WI38 (cell line): Measurements from ENCODE around the gene RBPJL.

ENCODE experiments used
- H3K4me3 ChIP-seq: 2 replicates; pipeline ENCODE4 v1.5.1; 2011; ENCODE audit warnings: low read depth, mild to moderate bottlenecking, control low read depth, low read length
- TF ChIP-seq, protein P1 (sequence below): IDR thresholded peaks from 2 replicates; pipeline ENCODE4 v1.5.1; 2012; ENCODE audit warnings: low read depth, mild to moderate bottlenecking, control low read depth, low read length

Gene RBPJL

DNA sequence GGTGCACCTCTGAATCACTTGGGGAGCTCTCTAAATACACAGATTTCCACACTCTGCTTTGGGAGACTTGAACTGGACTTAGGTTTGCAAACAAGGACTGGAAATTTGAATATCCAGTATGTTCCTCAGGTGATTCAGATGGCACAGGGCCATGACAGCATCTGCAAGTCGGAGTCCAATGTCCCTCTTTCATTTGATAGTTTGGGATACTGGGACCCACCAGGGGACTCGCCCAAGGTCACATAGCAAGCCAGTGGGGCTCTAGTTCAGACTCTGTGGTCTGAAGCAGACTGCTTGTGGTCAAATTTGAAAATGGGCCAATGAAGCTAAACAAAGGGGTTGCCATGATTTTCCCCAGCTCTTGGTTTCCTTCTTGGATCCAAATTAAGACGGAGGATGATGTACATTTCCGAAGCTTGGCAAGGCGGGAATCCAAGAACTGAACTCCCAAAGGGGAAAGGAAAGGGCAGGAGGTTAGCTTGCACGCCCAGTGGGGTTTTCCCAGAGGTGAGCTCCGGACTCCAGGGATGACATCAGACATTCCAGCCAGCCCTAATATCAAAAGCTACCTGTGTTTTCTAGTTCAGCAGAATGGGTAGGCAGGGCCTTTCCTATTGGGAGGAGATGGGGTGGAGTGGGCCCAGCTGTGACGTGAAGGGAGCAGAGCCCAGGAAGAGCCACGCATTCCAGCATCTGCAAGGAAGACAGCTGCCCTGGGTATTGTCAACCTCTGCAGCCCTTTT lies 52.9 kb downstream of the RBPJL start:
- TF ChIP-seq, protein P1, sequence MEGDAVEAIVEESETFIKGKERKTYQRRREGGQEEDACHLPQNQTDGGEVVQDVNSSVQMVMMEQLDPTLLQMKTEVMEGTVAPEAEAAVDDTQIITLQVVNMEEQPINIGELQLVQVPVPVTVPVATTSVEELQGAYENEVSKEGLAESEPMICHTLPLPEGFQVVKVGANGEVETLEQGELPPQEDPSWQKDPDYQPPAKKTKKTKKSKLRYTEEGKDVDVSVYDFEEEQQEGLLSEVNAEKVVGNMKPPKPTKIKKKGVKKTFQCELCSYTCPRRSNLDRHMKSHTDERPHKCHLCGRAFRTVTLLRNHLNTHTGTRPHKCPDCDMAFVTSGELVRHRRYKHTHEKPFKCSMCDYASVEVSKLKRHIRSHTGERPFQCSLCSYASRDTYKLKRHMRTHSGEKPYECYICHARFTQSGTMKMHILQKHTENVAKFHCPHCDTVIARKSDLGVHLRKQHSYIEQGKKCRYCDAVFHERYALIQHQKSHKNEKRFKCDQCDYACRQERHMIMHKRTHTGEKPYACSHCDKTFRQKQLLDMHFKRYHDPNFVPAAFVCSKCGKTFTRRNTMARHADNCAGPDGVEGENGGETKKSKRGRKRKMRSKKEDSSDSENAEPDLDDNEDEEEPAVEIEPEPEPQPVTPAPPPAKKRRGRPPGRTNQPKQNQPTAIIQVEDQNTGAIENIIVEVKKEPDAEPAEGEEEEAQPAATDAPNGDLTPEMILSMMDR, result 0 out of 2 replicates have a peak, but pooled peaks have one; percentile 3
- H3K4me3 ChIP-seq, result no peak overlapping the region

DNA sequence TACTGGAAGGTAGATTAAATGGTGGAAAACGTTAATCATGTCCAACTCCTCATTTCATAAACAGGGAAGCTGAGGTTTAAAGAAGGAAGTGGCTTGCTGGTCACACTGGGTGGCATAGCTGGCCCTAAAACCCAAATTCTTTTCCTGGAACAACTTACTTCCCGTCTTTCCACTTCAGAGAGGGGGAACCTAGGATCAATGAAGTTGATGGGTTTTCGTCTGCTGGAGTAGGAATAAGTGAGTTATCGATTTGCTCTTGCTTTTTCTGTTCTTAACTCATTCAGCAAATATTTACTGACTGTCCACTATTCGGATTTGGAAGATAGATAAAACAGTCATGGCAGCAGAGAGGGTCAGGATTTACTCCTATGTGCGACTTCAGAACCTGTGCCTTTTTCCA lies 55.2 kb downstream of the RBPJL start:
- TF ChIP-seq, protein P1, result no peak
- H3K4me3 ChIP-seq, result no peak overlapping the region

DNA sequence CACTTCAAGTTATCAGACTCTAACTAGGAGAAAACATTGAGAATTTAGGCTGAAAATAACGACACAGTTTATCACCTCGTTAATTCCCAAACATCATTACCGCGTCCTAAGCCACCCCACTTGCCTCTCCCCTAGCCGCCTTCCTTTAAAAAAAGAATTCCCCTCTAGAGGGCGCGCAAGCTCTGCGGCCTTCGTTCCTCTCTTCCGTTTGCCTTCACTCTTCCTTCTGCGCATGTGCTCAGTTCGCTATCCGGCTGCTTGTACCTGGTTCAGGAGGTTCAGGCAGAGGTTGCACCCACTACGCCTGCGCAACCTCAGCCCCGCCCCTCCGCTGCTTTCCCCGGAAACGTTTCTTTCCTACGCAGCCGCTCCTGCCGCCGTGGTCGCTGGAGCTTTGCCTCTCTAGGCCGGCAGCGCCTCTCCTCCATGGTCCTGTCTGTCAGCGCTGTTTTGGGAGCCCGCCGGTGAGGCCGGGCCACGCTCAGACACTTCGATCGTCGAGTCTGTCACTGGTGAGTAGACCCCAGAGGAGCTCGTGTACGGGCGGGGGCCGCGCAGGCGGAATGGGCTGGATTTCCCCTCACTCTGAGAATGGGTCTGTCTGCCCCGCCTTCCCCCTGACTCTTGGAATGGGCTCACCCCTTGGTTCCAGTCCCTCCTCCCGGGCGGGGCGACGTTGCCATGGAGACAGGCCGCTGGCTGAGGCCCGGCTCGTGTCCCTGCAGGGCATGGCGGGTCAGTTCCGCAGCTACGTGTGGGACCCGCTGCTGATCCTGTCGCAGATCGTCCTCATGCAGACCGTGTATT lies 56.4 kb downstream of the RBPJL start, which contains the start of gene SYS1:
Gene SYS1 (plus strand): TSS at position 353 of the 807 bp plus-strand sequence. CDS start 376 bp downstream, at position 729.
- TF ChIP-seq, protein P1, result peak; percentile 73
- peak within 1 kb of the TSS; percentile 80 for H3K4me3 ChIP-seq

DNA sequence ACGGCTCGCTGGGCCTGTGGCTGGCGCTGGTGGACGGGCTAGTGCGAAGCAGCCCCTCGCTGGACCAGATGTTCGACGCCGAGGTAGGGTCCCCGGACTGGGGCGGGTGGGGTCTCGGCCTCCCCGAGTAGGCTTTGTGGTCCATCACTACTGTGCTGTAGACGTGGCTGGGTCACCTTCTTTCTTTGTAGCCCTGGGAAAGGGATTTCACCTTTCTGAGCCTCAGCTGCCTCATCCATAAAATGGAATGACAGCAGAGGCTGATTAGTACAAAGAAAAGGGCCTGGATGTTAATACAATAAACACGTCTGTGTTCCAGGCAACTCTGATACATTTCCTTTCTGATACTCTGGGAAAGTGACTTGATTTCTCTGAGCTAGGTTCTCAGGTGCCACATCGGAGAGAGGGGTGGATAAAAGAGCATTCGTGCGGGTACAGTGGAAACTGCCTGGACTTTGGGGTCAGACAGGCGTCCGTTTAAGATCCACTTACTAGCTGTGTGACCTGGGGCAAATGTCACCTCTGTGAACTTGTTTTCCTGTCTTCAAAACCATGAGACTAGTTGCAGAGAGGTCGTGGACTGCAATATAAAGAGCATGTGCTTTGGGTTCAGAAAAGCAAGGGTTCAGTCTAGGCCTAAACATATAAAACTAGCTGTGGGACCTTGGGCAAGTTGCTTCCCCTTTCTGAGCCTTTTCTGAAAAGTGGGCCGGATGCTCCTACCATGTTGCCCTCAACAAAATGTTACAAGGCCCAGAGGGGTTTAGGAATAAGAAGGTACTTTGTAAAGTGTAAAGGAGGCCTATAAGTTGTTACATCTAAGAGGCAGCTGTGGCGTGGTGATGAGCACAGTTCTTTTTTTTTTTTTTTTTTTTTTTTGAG lies 57.2 kb downstream of the RBPJL start:
- peak overlapping the region; percentile 80 for H3K4me3 ChIP-seq
- TF ChIP-seq, protein P1, result no peak

DNA sequence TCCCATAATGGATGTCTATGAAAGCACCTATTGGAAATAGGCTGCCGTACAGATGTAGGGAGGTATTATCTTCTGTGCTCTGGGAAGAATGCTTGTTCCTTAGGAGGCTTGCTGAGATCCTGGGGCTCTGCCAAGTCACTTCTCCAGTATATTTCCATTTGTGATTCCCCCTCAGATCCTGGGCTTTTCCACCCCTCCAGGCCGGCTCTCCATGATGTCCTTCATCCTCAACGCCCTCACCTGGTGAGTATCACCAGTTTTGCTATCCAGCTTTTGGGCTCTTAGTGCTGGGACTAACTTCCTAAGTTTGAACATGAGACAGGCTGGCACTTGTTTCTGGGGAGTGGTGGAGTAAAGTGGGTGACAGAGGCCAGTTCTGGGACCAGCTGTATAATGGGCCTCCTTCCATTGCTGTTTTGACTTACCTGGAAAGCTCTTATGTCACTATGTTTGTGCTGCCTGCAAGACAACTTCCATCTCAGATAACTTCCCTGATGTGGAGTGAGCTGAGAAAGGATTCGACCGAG lies 58.9 kb downstream of the RBPJL start:
- TF ChIP-seq, protein P1, result no peak

DNA sequence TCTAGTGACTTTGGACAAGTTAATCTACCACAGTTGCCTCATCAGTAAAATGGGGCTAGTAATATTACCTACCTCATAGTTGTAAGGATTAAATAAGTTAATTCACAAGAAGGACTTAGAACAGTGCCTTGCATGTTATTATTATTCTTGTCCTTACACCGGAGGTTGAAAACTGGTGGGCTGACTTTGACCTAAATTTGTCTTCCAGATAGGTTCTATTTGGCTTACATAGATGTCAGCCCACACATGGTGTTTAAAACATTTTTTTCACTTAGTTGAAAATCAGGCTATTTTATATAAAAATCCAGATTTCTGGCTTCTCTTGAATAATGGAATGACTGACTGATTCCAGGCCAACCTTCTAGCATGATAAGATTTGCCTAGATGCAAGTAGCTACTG lies 59.6 kb downstream of the RBPJL start:
- no peak overlapping the region for H3K4me3 ChIP-seq
- TF ChIP-seq, protein P1, result no peak

More for the DNA sequence above, 58.9 kb downstream of the RBPJL start:
- H3K4me3 ChIP-seq, result no peak overlapping the region
